Measurements from ENCODE around the gene GALNT7.

The GALNT7 gene

DNA sequence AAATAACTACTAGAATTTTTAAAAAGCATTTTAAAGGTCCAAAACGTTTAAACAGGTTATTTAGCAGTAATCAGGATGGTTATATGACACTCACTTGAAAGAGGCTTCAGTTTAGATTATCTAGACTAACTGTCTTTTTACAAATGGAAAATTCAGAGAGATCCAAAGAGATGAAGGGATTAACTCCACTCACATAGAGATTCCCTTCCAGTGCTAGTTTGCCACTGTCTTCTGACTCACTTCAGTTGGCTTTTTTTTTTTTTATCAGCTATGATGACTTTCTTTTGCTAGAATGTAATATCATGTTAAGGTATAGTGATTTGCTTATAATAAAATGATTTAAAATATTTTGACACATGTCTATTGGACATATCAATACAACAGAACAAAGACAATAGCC, 43.8 kb downstream of the GALNT7 start:
- H2BK120ac ChIP-seq (ENCODE audit: low read depth, low read length) = no peak overlapping the region

DNA sequence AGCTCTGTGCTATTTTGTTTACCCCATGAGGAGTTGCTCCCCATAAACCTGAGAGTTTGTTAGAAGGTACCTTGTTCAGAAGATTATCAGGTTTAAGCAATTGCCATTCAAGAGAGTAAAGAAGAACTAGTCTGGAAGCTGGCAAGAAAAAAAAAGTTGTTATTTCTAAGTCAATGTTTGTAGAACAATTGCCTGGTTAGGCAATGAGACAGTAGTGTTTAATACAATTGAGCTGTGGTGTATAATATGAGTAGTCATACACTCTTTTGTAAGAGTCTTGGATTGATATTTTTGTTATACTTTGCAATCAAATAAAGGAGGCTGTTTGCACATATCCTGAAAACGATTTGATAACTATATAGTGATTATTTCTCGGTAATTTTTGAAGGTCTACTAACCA, 44.7 kb downstream of the GALNT7 start:
- Histone ChIP-seq H3K27me3 (ENCODE audit: control insufficient read depth in 3 of 3, insufficient read depth in 3 of 3, low read depth in 1 of 3, low read length in 3 of 3) (no peaks in the 10 kb centered on the region), H3K9ac (ENCODE audit: low read depth, low read length, poor library complexity) (no peak overlapping the region), H2BK5ac (ENCODE audit: low read length) (no peak overlapping the region), H3K18ac (ENCODE audit: low read length) (no peak overlapping the region), H3K9me3 (replicated peaks in 1 of 2; ENCODE audit: control insufficient read depth in 2 of 2, insufficient read depth in 1 of 2, low read depth in 1 of 2, low read length in 2 of 2) (no peaks in the 10 kb centered on the region), H3K14ac (ENCODE audit: low read length) (no peak overlapping the region), H4K8ac (ENCODE audit: low read depth, low read length) (no peak overlapping the region), H2BK12ac (ENCODE audit: low read length) (no peak overlapping the region), H2AK5ac (ENCODE audit: low read depth, low read length) (no peak overlapping the region), H3K36me3 (replicated peaks in 1 of 2; ENCODE audit: control insufficient read depth in 2 of 2, insufficient read depth in 2 of 2, low read length in 2 of 2) (no peaks in the 10 kb centered on the region), H2BK15ac (ENCODE audit: low read length) (no peak overlapping the region), H4K91ac (ENCODE audit: low read depth, low read length, poor library complexity) (no peak overlapping the region), H3K79me1 (ENCODE audit: low read depth, low read length) (peaks cover 4% of the 10 kb centered on the region), H3K4me1 (ENCODE audit: control insufficient read depth in 2 of 2, insufficient read depth in 1 of 2, low read depth in 1 of 2, low read length in 2 of 2) (peaks cover 0 to 2% of the 10 kb centered on the region in 2 donors), H3K4me2 (ENCODE audit: insufficient read depth, low read length, poor library complexity, severe bottlenecking) (no peak overlapping the region), H3K4me3 (ENCODE audit: low read length in 2 of 2) (no peak overlapping the region), H2AFZ (ENCODE audit: low read length) (no peak overlapping the region), H3K4ac (ENCODE audit: low read length) (no peak overlapping the region), H3K27ac (replicated peaks; ENCODE audit: low read length) (no peak overlapping the region), H2BK120ac (ENCODE audit: low read depth, low read length) (no peak overlapping the region), H3K23ac (ENCODE audit: low read depth, low read length, poor library complexity) (no peak overlapping the region)
- no CpG with 5 or more reads among the region's 2 CpGs for WGBS, 2 donors (ENCODE audit: extremely low coverage in 2 of 2, insufficient read length in 2 of 2, insufficient replicate concordance in 1 of 2)
- DNase-seq (ENCODE audit: low spot score) = no peak

More for the DNA sequence above, 43.8 kb downstream of the GALNT7 start:
- no peak overlapping the region for H3K27ac ChIP-seq (replicated peaks; ENCODE audit: low read length)
- no peak overlapping the region for H2BK5ac ChIP-seq (ENCODE audit: low read length)
- H4K8ac ChIP-seq (ENCODE audit: low read depth, low read length) = no peak overlapping the region
- no peaks in the 10 kb centered on the region for H3K27me3 ChIP-seq (ENCODE audit: control insufficient read depth in 3 of 3, insufficient read depth in 3 of 3, low read depth in 1 of 3, low read length in 3 of 3)
- H3K9ac ChIP-seq (ENCODE audit: low read depth, low read length, poor library complexity) = no peak overlapping the region
- DNase-seq (ENCODE audit: low spot score) = no peak
- H3K23ac ChIP-seq (ENCODE audit: low read depth, low read length, poor library complexity) = no peak overlapping the region
- WGBS, 2 donors (ENCODE audit: extremely low coverage in 2 of 2, insufficient read length in 2 of 2, insufficient replicate concordance in 1 of 2) = no CpG with 5 or more reads among the region's 1 CpG
- peaks cover 0 to 2% of the 10 kb centered on the region in 2 donors for H3K4me1 ChIP-seq (ENCODE audit: control insufficient read depth in 2 of 2, insufficient read depth in 1 of 2, low read depth in 1 of 2, low read length in 2 of 2)
- no peak overlapping the region for H3K4me2 ChIP-seq (ENCODE audit: insufficient read depth, low read length, poor library complexity, severe bottlenecking)
- no peak overlapping the region for H3K14ac ChIP-seq (ENCODE audit: low read length)
- no peak overlapping the region for H4K91ac ChIP-seq (ENCODE audit: low read depth, low read length, poor library complexity)
- H2BK12ac ChIP-seq (ENCODE audit: low read length) = no peak overlapping the region
- H2BK15ac ChIP-seq (ENCODE audit: low read length) = no peak overlapping the region
- no peak overlapping the region for H3K4ac ChIP-seq (ENCODE audit: low read length)
- no peaks in the 10 kb centered on the region for H3K36me3 ChIP-seq (replicated peaks in 1 of 2; ENCODE audit: control insufficient read depth in 2 of 2, insufficient read depth in 2 of 2, low read length in 2 of 2)
- no peak overlapping the region for H3K4me3 ChIP-seq (ENCODE audit: low read length in 2 of 2)
- H2AFZ ChIP-seq (ENCODE audit: low read length) = no peak overlapping the region
- H3K9me3 ChIP-seq (replicated peaks in 1 of 2; ENCODE audit: control insufficient read depth in 2 of 2, insufficient read depth in 1 of 2, low read depth in 1 of 2, low read length in 2 of 2) = no peaks in the 10 kb centered on the region
- no peak overlapping the region for H3K18ac ChIP-seq (ENCODE audit: low read length)
- H2AK5ac ChIP-seq (ENCODE audit: low read depth, low read length) = no peak overlapping the region
- peaks cover 4% of the 10 kb centered on the region for H3K79me1 ChIP-seq (ENCODE audit: low read depth, low read length)

DNA sequence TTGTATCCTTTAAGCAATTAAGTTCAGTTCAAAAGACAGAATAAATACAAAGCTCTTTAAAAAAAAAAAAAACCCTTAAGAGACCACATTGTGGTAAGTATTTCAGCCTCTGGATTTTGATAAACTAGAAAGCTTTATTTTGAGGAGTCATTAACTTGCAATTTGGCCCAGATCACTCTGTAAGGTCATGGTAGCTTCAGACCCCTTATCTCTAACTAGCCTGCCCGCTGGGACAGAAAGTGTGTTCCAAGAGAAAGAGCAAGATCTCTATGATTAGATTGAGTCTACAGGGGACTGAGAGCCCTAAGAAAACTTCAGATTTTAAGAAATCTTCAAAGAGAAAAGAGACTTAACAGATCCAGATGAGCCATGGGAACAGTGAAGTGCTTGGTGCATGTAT, 45.6 kb downstream of the GALNT7 start:
- Histone ChIP-seq H3K4me1 (ENCODE audit: control insufficient read depth in 2 of 2, insufficient read depth in 1 of 2, low read depth in 1 of 2, low read length in 2 of 2) (peaks cover 0 to 2% of the 10 kb centered on the region in 2 donors), H3K79me1 (ENCODE audit: low read depth, low read length) (peaks cover 4% of the 10 kb centered on the region), H3K27me3 (ENCODE audit: control insufficient read depth in 3 of 3, insufficient read depth in 3 of 3, low read depth in 1 of 3, low read length in 3 of 3) (no peaks in the 10 kb centered on the region), H2BK12ac (ENCODE audit: low read length) (no peak overlapping the region), H2BK15ac (ENCODE audit: low read length) (no peak overlapping the region), H3K4ac (ENCODE audit: low read length) (no peak overlapping the region), H2AK5ac (ENCODE audit: low read depth, low read length) (no peak overlapping the region), H3K14ac (ENCODE audit: low read length) (no peak overlapping the region), H3K9me3 (replicated peaks in 1 of 2; ENCODE audit: control insufficient read depth in 2 of 2, insufficient read depth in 1 of 2, low read depth in 1 of 2, low read length in 2 of 2) (no peaks in the 10 kb centered on the region), H3K9ac (ENCODE audit: low read depth, low read length, poor library complexity) (no peak overlapping the region), H3K4me2 (ENCODE audit: insufficient read depth, low read length, poor library complexity, severe bottlenecking) (no peak overlapping the region), H3K4me3 (ENCODE audit: low read length in 2 of 2) (no peak overlapping the region), H2AFZ (ENCODE audit: low read length) (no peak overlapping the region), H3K18ac (ENCODE audit: low read length) (no peak overlapping the region), H4K8ac (ENCODE audit: low read depth, low read length) (no peak overlapping the region), H3K23ac (ENCODE audit: low read depth, low read length, poor library complexity) (no peak overlapping the region), H2BK5ac (ENCODE audit: low read length) (no peak overlapping the region), H2BK120ac (ENCODE audit: low read depth, low read length) (no peak overlapping the region), H4K91ac (ENCODE audit: low read depth, low read length, poor library complexity) (no peak overlapping the region), H3K36me3 (replicated peaks in 1 of 2; ENCODE audit: control insufficient read depth in 2 of 2, insufficient read depth in 2 of 2, low read length in 2 of 2) (no peaks in the 10 kb centered on the region), H3K27ac (replicated peaks; ENCODE audit: low read length) (no peak overlapping the region)
- no peak for DNase-seq (ENCODE audit: low spot score)
- WGBS, 2 donors (ENCODE audit: extremely low coverage in 2 of 2, insufficient read length in 2 of 2, insufficient replicate concordance in 1 of 2) = no CpG with 5 or more reads among the region's 1 CpG

DNA sequence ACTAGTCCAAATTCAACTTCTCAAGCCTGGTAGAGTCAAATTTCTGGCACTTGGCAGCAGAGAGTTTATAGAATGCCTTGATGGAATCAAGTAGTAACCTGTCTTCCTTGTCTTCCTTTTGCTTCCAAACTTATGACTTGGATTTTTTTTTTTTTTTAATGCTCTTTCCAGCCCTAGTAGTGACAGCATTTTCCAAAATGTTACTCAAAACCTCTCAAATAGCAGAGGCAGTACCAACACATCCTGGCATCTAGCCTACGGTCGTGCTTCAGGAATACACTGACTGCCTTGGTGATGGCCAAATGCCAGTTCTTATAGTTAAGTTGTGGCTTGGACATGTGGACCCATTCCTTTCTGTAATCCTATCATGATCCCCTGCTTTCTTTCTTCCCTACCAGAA, 46.0 kb downstream of the GALNT7 start:
- H3K9ac ChIP-seq (ENCODE audit: low read depth, low read length, poor library complexity) = no peak overlapping the region
- H3K4me1 ChIP-seq (ENCODE audit: control insufficient read depth in 2 of 2, insufficient read depth in 1 of 2, low read depth in 1 of 2, low read length in 2 of 2) = no peaks in the 10 kb centered on the region
- H3K36me3 ChIP-seq (replicated peaks in 1 of 2; ENCODE audit: control insufficient read depth in 2 of 2, insufficient read depth in 2 of 2, low read length in 2 of 2) = no peaks in the 10 kb centered on the region
- H4K8ac ChIP-seq (ENCODE audit: low read depth, low read length) = no peak overlapping the region
- H3K4me2 ChIP-seq (ENCODE audit: insufficient read depth, low read length, poor library complexity, severe bottlenecking) = no peak overlapping the region
- no peak overlapping the region for H2AK5ac ChIP-seq (ENCODE audit: low read depth, low read length)
- H2BK120ac ChIP-seq (ENCODE audit: low read depth, low read length) = no peak overlapping the region
- no peak overlapping the region for H2BK12ac ChIP-seq (ENCODE audit: low read length)
- H3K18ac ChIP-seq (ENCODE audit: low read length) = no peak overlapping the region
- H3K4ac ChIP-seq (ENCODE audit: low read length) = no peak overlapping the region
- no peak overlapping the region for H3K23ac ChIP-seq (ENCODE audit: low read depth, low read length, poor library complexity)
- H2AFZ ChIP-seq (ENCODE audit: low read length) = no peak overlapping the region
- H3K79me1 ChIP-seq (ENCODE audit: low read depth, low read length) = peaks cover 1% of the 10 kb centered on the region
- no peak overlapping the region for H2BK15ac ChIP-seq (ENCODE audit: low read length)
- H4K91ac ChIP-seq (ENCODE audit: low read depth, low read length, poor library complexity) = no peak overlapping the region
- H3K27ac ChIP-seq (replicated peaks; ENCODE audit: low read length) = no peak overlapping the region
- H3K27me3 ChIP-seq (ENCODE audit: control insufficient read depth in 3 of 3, insufficient read depth in 3 of 3, low read depth in 1 of 3, low read length in 3 of 3) = no peaks in the 10 kb centered on the region
- no CpG with 5 or more reads among the region's 2 CpGs for WGBS, 2 donors (ENCODE audit: extremely low coverage in 2 of 2, insufficient read length in 2 of 2, insufficient replicate concordance in 1 of 2)
- no peak for DNase-seq (ENCODE audit: low spot score)
- no peak overlapping the region for H3K14ac ChIP-seq (ENCODE audit: low read length)
- H3K9me3 ChIP-seq (replicated peaks in 1 of 2; ENCODE audit: control insufficient read depth in 2 of 2, insufficient read depth in 1 of 2, low read depth in 1 of 2, low read length in 2 of 2) = no peaks in the 10 kb centered on the region
- no peak overlapping the region for H2BK5ac ChIP-seq (ENCODE audit: low read length)
- H3K4me3 ChIP-seq (ENCODE audit: low read length in 2 of 2) = no peak overlapping the region

All from neuronal stem cell (in vitro differentiated cells).